OCI-LY1 (cell line): Measurements from ENCODE around the gene TSEN34.

Experiments used
- H2AFZ ChIP-seq: fragments of 200-600 bp; sonication (generic), shearing (Covaris generic); 2 replicates; pipeline ENCODE4 v1.6.0; 2014; ENCODE audit warnings: antibody characterized with exemption, mild to moderate bottlenecking, low read length
- H3F3A ChIP-seq: fragments of 200-600 bp; sonication (generic), shearing (Covaris generic); 2 replicates; pipeline ENCODE4 v1.6.0; 2014; ENCODE audit warnings: mild to moderate bottlenecking, antibody characterized with exemption, low read length, moderate library complexity; ENCODE audit not compliant: insufficient read depth
- H3K27ac ChIP-seq: fragments of 200-600 bp; sonication (generic); 2 replicates; pipeline ENCODE4 v1.5.1; 2014; ENCODE audit warnings: low read length, mixed run types, mild to moderate bottlenecking, low read depth; ENCODE audit not compliant: poor library complexity, severe bottlenecking
- H3K27me3 ChIP-seq: fragments of 200-600 bp; sonication (generic); 2 replicates; pipeline ENCODE4 v1.6.0; 2014; ENCODE audit warnings: antibody characterized with exemption, mild to moderate bottlenecking, low read length, moderate library complexity; ENCODE audit not compliant: insufficient read depth
- H3K36me3 ChIP-seq: fragments of 200-600 bp; sonication (generic); 2 replicates; pipeline ENCODE4 v1.6.1; 2014; ENCODE audit warnings: mild to moderate bottlenecking, antibody characterized with exemption, low read length, moderate library complexity, mixed read lengths; ENCODE audit not compliant: insufficient read depth
- H3K4me1 ChIP-seq: fragments of 200-600 bp; sonication (generic); 2 replicates; pipeline ENCODE4 v1.5.1; 2014; ENCODE audit warnings: mild to moderate bottlenecking, low read length, moderate library complexity; ENCODE audit not compliant: insufficient read depth, severe bottlenecking
- H3K4me2 ChIP-seq: fragments of 200-600 bp; sonication (generic), shearing (Covaris generic); 2 replicates; pipeline ENCODE4 v1.6.1; 2014; ENCODE audit warnings: low read length
- H3K4me3 ChIP-seq: fragments of 200-600 bp; sonication (generic); 2 replicates; pipeline ENCODE4 v1.5.1; 2014; ENCODE audit warnings: low read length, low read depth, mild to moderate bottlenecking, mixed read lengths; ENCODE audit not compliant: poor library complexity, severe bottlenecking
- H3K79me2 ChIP-seq: fragments of 200-600 bp; shearing (Covaris generic); 2 replicates; pipeline ENCODE4 v1.6.1; 2016; ENCODE audit warnings: mixed run types, low read length, mixed read lengths; ENCODE audit not compliant: insufficient read depth
- H3K9ac ChIP-seq: fragments of 200-600 bp; sonication (generic), shearing (Covaris generic); 2 replicates; pipeline ENCODE4 v1.6.1; 2014; ENCODE audit warnings: mild to moderate bottlenecking, low read length, mixed read lengths
- H3K9me2 ChIP-seq: fragments of 200-600 bp; sonication (generic), shearing (Covaris generic); 2 replicates; pipeline ENCODE4 v1.6.1; 2014; ENCODE audit warnings: low read depth, mild to moderate bottlenecking, low read length, mixed read lengths
- H3K9me3 ChIP-seq: fragments of 200-600 bp; shearing (Covaris generic); 2 replicates; pipeline ENCODE4 v1.6.1; 2014; ENCODE audit warnings: low read length, mixed read lengths
- H4K20me1 ChIP-seq: fragments of 200-600 bp; sonication (generic), shearing (Covaris generic); 2 replicates; pipeline ENCODE4 v1.6.0; 2016; ENCODE audit warnings: mild to moderate bottlenecking, low read length; ENCODE audit not compliant: insufficient read depth
- EZH2 ChIP-seq: fragments of 200-600 bp; sonication (generic), shearing (Covaris generic); IDR thresholded peaks from 2 replicates; pipeline ENCODE4 v1.8.0; 2017; ENCODE audit warnings: borderline replicate concordance, mixed run types, mild to moderate bottlenecking, antibody characterized with exemption, low read length, moderate library complexity, mixed read lengths
- TF ChIP-seq, protein P1 (sequence below): fragments of 200-600 bp; sonication (generic), shearing (Covaris generic); IDR thresholded peaks from 2 replicates; pipeline ENCODE4 v1.5.1; 2017; ENCODE audit warnings: mild to moderate bottlenecking, antibody characterized with exemption, low read length, moderate library complexity, mixed read lengths

The TSEN34 gene

GRCh38 chr19:54183431-54183830, 7.7 kb upstream of the TSEN34 start:
- Histone ChIP-seq H3K4me2 (no peak overlapping the region), H3F3A (no peaks in the 10 kb centered on the region), H3K4me1 (peaks cover 15% of the 10 kb centered on the region), H3K4me3 (no peak overlapping the region), H3K9me3 (no peaks in the 10 kb centered on the region), H3K9ac (no peak overlapping the region), H3K9me2 (no peaks in the 10 kb centered on the region), H3K36me3 (no peaks in the 10 kb centered on the region), H4K20me1 (no peaks in the 10 kb centered on the region), H2AFZ (no peak overlapping the region), H3K27ac (no peak overlapping the region), H3K27me3 (no peaks in the 10 kb centered on the region), H3K79me2 (no peaks in the 10 kb centered on the region)
- TF ChIP-seq EZH2 = no peak
- TF ChIP-seq, protein P1, sequence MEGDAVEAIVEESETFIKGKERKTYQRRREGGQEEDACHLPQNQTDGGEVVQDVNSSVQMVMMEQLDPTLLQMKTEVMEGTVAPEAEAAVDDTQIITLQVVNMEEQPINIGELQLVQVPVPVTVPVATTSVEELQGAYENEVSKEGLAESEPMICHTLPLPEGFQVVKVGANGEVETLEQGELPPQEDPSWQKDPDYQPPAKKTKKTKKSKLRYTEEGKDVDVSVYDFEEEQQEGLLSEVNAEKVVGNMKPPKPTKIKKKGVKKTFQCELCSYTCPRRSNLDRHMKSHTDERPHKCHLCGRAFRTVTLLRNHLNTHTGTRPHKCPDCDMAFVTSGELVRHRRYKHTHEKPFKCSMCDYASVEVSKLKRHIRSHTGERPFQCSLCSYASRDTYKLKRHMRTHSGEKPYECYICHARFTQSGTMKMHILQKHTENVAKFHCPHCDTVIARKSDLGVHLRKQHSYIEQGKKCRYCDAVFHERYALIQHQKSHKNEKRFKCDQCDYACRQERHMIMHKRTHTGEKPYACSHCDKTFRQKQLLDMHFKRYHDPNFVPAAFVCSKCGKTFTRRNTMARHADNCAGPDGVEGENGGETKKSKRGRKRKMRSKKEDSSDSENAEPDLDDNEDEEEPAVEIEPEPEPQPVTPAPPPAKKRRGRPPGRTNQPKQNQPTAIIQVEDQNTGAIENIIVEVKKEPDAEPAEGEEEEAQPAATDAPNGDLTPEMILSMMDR = no peak

DNA sequence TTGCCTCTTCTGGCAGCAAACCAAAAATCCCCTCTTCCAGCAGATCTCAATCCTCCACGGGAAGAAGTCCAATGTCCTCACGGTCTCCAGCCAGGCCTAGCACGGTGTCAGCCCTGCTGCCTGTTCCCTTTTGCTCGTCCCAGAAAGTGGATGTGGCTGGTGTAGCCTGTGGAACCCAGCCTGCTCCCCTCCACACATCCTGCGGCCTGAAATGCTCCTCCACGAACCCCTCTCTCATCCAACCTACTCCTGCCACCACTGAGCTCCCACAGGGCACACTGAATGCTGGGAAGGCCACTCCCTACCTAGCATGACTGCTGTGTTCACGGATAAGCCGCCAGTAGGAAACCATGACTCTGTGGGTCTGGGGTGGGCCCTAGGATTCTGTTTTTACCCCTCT, 4.8 kb upstream of the TSEN34 start:
- H3F3A ChIP-seq = no peaks in the 10 kb centered on the region
- H2AFZ ChIP-seq = no peak overlapping the region
- no peaks in the 10 kb centered on the region for H3K9me3 ChIP-seq
- no peaks in the 10 kb centered on the region for H3K9me2 ChIP-seq
- H4K20me1 ChIP-seq = no peaks in the 10 kb centered on the region
- TF ChIP-seq, protein P1 = no peak
- TF ChIP-seq EZH2 = no peak
- no peak overlapping the region for H3K4me3 ChIP-seq
- no peaks in the 10 kb centered on the region for H3K79me2 ChIP-seq
- H3K4me1 ChIP-seq = peaks cover 11% of the 10 kb centered on the region
- H3K9ac ChIP-seq = no peak overlapping the region
- H3K4me2 ChIP-seq = no peak overlapping the region
- no peaks in the 10 kb centered on the region for H3K27me3 ChIP-seq
- no peak overlapping the region for H3K27ac ChIP-seq
- H3K36me3 ChIP-seq = no peaks in the 10 kb centered on the region

DNA sequence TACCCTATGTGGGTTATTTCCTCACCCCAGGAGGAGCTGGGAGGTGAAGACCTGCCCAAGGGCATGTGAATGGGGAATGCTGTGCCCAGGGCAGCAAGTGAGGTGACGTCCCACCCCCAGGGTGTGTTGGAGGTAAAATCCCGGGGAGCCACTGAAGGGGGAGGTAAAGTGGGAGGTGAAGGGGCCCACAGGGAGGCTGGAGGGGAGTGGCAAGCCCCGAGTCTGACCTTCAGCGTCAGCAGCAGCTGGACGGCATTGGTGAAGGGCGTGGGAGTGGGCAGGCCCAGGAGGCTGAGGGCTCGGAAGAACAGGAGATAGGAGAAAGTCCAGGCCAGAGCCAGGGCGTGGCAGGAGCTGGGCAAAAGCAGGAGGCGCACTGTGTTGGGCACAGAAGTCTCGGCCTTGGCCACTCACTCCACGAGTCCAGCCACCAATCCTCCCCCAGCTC, 4.2 kb upstream of the TSEN34 start:
- Histone ChIP-seq H3K36me3 (no peaks in the 10 kb centered on the region), H3F3A (no peaks in the 10 kb centered on the region), H3K79me2 (no peaks in the 10 kb centered on the region), H3K4me3 (no peak overlapping the region), H3K27ac (no peak overlapping the region), H3K4me1 (peaks cover 16% of the 10 kb centered on the region), H3K9ac (no peak overlapping the region), H4K20me1 (no peaks in the 10 kb centered on the region), H3K9me2 (no peaks in the 10 kb centered on the region), H2AFZ (no peak overlapping the region), H3K9me3 (no peaks in the 10 kb centered on the region), H3K4me2 (no peak overlapping the region), H3K27me3 (no peaks in the 10 kb centered on the region)
- TF ChIP-seq EZH2 = no peak
- TF ChIP-seq, protein P1 = no peak
